Activated naive CD8-positive, alpha-beta T cell treated with anti-CD3 and anti-CD28 coated beads, Interleukin-2, amount 50 U/mL, for 16 hours (primary cell): ENCODE measurements around the gene PTPRE.

ENCODE experiments used
- DNase-seq: peaks from one replicate; pipeline ENCODE4 v3.0.0-alpha.2; 2020; ENCODE audit warnings: low read depth, low spot score

The PTPRE gene

DNA sequence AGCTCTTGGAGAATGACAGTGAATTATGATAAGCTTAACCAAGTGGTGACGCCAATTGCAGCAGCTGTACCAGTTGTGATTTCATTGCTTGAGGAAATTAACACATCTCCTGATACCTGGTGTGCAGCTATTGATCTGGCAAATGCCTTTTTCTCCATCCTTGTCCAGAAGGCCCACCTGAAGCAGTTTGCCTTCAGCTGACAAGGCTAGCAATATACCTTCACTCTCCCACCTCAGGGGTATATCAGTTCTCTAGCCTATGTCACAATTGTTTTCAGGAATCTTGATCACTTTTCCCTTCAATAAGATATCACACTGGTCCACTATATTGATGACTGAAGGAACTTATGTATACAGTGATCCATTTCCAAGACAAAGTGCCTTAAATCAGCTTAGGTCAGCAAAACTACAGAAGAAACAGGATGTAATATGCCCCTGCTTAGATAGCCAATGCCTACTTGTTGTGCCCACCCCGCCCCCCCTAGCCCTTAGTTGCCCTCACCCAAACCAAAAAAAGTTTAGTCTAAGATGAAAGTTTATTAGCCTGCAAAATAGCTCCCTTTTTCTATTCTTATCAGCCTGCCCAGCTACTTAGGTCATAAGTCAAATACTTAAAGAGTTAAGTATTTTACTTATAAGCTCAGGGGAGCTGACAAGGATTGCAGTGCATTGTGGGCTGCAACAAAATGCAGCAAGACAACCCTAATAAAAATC is 45.1 kb downstream of the PTPRE start:
- DNase-seq, result no peak

DNA sequence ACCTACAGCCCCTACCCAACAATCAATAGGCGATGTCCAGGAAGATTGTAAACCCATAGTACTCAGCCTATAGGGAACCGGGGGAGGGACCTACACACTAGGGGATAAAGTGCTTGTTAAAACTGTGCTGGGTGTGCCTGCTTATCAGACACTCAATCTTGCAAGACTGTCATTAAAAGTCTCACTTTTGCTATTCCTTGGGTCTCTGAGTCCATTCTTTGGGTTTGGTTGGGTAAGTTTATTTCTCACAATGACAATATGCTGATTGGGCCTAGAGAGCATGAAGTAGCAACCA is 45.6 kb downstream of the PTPRE start:
- no peak for DNase-seq

DNA sequence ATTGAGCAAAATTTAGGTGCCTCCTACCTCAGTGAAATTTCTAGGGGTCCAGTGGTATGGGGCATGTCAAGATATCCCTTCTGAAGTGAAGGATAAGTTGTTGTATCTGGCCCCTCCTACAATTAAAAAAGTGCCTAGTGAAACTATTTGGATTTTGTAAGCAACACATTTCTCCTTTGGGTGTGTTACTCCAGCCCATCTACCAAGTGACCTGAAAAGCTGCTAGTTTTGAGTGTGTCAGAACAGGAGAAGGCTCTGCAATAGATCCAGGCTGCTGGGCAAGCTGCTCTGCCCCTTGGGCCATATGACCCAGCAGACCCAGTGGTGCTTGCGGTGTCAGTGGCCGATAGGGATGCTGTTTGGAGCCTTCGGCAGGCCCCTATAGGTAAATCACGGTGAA is 46.0 kb downstream of the PTPRE start:
- DNase-seq, result no peak

DNA sequence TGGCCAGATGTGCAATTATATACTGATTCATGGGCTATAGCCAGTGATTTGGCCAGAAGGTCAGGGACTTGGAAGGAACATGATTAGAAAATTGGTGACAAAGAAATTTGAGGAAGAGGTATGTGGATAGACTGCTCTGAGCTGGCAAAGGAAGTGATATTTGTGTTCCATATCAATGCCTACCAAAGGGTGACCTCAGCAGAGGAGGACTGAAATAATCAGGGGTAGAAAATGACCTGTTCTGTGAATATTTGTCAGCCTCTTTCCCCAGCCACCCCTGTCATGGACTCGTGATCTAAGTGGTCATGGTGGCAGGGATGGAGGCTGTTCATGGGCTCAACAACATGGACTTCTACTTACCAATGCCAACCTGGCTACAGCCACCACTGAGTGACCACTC is 47.0 kb downstream of the PTPRE start:
- DNase-seq, result no peak

DNA sequence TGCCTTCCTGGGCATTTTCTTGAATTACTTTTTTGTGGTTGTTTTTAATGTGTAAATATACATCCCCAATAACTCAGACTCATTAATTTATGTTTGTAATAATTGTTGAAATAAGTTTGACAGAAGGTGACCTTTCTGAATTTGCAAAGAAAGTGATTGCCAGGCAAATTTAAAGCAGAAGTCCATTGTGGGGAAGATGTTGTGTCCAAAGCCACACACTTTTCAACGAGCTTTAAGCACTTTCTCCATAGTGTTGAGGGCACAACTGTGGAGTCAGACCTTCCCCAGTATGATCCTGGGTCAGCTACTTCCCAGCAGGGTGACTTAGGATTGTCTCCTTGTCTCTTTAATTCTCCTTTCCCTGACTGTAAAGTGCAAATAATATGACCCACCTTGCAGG is 52.5 kb downstream of the PTPRE start:
- DNase-seq, result no peak

DNA sequence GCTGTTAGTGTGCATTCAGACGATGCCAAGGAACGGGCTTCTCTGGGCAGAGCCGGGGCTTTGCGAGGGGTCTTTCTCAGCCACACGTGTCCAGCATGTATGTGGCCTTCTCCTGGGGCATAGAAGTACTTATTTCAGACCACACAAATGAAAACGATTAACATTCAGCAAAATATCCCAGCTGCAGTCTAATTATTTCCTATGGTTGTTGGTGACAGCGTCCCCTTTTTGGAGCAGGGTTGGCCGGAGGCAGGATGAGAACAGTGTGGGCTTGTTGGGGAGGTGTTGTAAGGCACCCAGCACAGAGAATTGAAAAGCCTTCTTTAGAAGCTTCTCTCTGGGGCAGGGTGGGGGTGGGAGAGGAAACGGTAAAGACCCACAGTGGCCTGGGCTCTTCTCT is 54.2 kb downstream of the PTPRE start:
- DNase-seq, result no peak

DNA sequence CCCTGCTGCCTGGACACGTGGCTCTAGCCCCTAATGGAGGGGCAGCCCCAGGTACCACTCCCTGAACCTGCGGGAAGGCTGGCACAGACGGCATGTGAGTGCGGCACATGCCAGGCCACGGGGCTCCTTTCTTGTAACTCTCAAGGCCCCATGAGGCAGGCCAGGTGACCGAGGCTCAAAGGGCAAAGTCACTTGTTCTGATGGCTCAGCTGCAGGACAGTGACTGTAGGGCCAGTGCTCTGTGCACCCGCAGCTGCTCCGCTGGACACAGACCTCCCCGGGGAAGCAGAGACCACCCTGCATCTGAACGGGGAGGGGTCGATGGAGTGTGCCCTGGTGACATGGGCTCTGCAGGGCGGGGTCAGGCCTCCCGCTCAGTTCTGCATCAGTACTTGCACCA is 55.3 kb downstream of the PTPRE start:
- DNase-seq, result no peak

DNA sequence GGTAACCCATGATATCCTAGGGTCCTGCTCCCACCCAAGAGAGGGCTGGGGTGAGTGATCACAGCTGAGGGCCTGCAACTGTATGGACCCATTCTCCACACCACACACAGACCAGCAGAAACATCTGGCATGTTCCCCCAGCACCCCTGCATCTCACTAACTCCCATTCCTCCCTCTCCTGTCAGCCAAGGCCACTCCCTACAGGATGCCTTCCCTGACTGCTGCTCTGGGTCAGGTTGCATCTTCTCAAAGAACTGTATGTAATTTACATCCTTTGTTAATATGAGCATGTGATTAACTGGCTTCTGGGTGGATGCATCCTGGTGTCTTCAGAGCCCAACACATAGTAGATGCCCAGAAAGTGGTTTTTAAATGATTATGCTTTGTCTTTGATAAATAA is 56.2 kb downstream of the PTPRE start:
- no peak for DNase-seq

DNA sequence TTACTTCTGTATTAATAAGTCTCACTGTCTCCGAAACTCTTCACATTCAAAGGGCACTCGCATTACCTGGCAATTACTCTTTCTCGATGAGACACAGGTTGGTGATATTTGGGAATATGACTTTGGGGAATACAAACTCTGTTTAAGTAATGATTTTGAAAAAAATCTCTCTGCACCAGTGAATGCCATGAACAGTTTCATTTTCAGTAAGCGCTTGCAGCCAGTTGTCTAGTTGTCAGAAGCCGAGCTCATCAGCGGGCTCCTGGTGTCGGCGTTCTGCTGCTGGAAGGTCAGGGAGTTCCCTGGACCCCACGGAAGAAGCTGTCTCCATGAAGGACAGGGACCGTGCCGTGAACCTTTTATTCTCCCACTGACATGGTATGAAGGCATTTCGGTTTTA is 57.7 kb downstream of the PTPRE start:
- no peak for DNase-seq

DNA sequence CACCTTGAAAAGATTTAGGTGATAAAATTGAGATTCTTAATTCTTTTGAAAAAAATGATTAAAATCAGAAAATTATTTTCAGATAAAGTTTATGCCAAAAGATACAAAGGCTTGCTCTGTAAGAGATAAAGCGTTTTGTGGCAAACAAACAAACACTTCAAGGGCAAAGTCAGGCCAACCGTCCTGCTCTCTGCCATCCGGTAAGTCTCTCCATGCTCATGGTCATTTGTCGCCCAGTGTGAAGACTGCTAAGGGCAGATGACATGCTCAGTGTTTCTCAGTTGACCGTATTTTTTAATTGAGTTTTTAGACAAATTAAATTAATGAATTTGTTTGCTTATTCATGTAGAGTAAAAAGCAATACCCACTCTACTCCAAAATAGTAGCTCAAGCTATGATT is 60.0 kb downstream of the PTPRE start:
- no peak for DNase-seq

DNA sequence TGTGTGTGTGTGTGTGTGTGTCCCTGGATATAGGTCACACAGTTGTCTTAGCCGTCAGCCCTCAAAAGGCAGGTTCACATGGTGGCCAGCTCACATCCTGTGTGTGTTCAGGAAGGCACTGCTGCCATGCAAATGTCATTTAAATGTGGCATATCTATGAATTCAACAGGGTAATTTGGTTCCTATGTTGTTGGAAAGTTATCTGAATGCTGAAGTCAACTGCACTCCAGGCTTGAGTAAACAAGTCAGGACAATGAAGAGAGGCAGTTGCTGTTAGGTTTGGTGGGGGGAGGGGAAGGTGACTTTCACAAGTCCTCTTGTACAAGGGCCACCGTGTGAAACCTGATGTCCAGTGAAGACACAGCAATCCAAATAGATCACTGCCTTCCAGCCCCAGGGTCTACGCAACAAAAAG is 61.1 kb downstream of the PTPRE start:
- DNase-seq, result no peak

DNA sequence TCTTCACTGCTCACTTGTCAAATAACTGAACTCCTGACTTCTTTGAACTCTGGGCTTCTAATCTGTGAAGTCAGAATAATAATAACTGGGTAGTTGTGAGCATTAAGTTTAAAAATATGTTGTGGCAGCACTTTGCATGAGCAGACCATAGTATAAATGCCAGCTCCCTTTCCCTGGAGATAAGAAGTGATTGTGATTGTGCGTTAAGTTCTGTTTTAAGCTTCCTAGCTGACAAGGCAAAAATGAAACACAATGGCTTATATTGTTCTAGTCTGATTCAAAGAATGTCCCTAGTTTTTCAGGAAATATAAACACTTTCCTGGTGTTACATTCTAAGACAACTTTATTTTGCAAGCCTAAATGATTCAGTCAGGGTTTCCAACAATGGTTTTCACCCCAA is 61.8 kb downstream of the PTPRE start:
- no peak for DNase-seq

DNA sequence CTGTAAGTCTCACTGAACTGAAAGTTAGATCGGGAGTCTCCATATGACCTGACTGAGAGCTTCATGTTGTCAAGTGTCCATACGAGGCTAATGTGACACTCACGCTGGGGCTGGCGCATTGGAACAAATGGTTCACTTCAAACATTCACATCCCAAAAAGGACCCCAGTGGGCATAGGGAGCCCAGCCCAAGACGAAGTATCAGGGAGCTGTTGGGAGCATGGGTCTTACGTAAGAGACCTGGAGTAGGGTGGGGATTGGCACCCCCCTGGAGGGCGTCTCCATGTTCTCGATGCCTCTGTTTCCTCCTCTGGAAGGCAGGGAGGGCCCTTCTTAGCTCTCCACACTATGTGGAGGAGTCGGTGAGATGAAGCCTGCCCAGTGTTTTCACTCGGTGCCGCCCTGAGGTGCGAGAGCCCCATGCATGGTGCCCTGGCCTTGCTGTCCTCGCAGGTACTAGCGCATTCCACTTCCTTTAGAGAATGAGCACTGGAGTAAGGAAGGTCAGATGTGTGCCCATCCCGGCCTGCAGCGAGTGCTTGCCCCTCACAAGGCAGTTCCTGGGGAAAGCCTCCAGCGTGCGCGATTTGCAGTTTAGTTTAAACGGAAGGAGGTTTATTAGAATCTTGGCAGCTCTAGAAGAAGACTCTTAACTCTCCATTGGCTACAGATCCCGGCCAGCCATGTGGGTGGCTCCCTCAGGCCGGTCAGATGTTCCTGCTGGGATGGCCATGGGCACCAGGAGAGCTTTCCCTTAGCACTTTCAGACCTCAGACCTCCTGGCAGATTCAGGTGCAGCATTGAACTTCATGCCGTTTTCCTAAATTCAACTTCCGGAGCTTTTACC is 64.4 kb downstream of the PTPRE start:
- DNase-seq, result no peak

DNA sequence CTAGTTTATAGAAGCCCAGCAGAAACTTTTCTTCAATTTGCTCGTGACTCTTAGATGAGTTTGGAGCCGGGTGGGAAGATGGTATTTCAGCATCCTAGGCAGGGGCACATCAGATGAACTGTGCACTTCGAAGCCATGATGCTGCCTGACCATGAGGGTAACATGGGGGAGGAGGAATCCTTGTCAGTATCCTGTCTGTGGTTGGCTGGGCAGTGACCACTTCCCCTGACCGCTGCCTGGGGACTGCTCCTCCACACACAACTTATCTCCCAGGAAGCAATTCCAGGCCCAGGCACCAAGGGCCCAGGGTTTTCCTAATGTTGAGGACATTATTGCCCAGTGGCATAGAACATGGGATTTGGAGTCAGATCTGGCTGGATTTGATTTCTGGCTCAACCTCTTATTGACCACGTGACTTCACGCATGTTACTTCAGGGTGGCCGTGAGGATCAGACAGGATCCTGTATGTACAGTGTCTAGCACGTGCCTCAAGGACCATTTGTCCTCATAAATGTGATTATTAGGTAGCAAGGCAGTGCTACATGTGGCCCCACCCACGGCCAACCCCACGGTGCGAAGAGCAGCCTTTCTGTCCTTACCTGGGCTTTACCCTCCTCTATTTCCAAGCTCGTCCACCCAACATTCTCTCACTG is 65.2 kb downstream of the PTPRE start:
- DNase-seq, result no peak

DNA sequence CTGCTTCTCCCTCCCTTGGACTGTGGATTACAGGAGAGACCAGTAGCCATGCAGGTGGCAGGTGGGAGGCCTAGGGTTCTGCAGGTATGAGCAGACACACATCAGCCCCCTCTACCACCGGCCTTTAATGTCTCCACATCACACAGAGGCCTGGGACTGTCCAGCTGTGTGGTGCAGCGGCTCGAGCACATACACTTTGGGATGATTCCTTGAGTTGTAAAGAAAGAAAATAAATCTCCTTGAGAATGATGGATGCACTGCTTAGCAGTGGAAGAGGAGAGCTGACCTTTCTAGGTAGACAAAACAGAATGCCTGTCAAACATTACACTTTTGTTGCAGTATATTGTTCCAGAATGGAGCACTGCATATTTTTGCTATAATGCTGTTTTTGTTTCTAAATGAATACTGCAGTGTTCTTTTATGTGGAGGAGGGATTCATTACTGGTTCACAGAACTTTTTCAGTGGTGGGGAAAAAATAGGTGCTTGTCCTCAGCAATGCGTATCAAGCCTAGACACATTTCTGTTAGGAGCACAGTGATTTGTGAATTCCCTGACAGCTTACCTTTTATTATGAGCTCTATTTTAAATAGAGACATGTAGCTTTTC is 66.0 kb downstream of the PTPRE start:
- no peak for DNase-seq

DNA sequence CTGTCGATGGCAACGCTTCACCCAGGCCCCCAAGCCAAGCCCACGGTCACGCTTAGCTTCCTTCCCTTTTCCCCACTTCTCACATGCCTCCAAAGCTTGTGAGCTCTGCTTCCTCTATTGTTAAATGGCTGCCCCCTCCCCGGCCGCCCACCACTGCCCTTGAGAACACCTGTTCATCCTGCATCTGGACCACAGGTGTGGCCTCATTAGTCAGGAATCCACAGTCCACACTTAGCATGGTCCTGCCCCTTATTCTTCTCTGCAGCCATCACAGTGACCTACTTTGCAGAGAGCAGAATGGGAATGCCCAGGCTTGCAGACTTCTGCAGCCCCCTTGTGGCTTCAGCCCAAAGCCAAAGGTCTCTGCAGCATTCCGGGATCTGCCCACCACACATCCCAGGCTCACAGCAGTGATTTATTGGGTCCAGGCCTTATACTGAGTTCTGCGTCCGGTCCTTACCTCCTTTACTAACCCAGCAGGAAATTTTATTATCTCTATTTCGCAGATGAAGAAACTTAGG is 66.9 kb downstream of the PTPRE start:
- no peak for DNase-seq

DNA sequence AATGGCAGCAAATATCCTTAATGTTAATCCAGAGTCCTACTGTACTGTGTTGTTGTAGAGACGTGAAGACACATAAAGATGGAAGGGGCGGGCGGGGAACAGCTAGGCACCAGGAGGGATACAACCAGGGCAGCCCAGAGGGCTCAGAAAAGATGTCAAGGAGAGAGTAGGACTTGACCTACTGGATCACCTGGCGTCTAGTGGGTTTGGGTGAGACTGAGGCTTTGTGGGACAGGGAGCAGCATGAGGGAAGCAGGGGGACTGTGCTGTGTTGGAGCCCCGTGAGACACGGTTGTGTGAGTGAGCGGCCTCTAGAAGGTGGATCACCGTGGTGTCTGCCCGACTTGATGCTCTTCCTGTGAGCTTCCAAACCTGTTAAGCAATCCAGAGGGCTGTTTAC is 68.0 kb downstream of the PTPRE start:
- no peak for DNase-seq

DNA sequence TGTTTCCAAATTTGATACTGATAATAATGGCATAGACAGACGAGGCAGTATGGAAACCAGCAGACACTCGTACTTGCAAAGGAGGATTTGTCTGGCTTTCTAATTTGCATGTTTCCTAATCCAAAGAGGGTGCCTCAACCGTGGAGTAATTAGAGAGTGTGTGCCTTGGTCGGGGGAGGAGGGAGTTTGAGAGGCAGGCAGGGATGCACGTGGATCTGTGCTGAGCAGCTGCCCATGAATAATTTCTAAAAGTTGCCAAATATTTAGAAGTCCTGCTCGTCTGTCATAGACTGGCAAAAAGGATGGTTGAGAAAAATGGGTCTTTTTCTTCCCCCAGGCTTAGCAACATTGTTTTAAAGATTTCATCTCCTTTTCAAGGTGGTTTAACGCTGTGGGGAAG is 69.4 kb downstream of the PTPRE start:
- DNase-seq, result no peak

DNA sequence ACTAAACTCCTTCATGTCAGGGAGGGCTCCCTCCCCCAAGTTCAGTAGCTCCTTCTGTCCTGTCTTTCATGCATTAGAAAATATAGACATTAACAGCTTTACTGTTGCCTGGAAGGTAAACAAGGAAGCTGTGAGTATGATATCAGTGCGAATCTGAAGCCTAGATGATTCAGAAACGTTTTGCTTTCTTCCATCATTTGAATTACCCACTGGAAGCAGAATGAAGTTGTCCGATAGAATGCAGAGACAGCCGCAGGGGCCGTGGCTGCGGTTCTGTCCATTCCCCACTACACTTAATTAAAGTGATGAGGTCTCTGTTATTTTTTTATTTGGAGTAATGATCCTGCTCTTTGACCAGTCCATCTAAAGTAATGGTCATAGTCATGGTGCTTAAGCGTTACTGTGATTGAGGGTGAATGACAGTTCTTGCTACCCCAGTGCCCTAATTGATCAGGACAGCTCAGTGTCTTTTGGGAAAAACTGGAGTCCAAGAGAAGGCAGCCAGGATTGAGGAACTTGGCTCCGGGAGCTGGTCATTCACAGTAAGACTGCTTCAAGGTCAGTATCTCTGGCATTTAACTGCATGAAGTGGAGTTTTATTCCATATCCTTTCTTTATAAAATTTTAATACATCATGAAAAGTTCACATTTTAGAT is 69.9 kb downstream of the PTPRE start:
- no peak for DNase-seq

DNA sequence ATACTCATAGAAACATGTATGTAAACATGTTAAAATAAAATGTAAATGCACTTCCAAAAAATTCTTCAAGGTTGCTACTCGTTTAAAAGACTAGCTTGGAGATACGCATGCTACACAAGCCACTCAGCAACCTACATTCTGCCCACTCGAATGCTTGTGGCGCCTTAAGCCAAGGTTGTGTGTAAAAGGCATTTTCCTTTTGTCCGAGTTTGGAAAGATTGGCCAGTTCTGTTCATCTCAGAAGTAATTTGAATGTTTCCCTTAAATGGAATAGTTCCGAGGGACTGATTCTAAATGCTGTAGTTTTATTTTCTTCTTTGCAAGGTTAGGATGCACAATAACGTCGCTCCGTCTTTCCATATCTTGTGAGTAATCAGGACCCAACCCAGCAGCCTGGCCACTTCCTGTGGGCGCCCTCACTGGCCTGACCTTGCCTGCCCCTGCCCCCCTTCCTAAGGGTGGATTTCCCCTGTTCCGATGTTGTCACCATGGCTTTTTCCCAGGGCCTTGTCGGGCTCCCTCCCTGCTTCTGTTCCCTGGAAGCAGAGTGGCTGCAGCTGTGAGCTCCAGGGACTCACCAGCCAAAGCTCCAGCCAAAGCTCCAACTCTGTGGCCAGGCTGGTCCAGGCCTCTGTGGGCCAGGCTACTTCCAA is 70.6 kb downstream of the PTPRE start:
- no peak for DNase-seq

DNA sequence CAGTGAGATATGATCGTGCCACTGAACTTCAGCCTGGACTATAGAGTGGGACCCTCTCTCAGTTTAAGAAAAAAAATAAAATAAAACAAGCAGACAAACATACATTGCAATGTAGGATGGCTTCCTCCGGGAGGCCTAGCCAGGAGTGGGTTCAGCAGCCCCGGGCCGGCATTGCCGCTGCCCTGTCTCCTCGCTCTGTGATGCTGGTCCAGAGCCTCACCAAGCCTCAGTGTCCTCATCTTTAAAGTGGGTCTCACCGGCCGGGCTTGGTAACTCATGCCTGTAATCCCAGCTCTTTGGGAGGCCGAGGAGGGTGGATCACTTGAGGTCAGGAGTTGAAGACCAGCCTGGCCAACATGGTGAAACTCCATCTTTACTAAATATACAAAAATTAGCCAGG is 71.6 kb downstream of the PTPRE start:
- no peak for DNase-seq
